HEK293T (cell line): ENCODE data around the gene SMCP.

Source experiments
- BHLHE40 ChIP-seq: fragments of 450-650 bp; IDR thresholded peaks from 2 replicates; pipeline ENCODE4 v1.6.1; 2016; ENCODE audit warnings: mild to moderate bottlenecking, moderate library complexity, borderline replicate concordance
- FOXA1 ChIP-seq: fragments of 450-650 bp; IDR thresholded peaks from 2 replicates; pipeline ENCODE4 v1.6.1; 2016; ENCODE audit warnings: mild to moderate bottlenecking
- FOXK2 ChIP-seq: fragments of 450-650 bp; IDR thresholded peaks from 2 replicates; pipeline ENCODE4 v1.6.1; 2016; ENCODE audit warnings: mild to moderate bottlenecking
- L3MBTL2 ChIP-seq: fragments of 450-650 bp; conservative IDR thresholded peaks from 2 replicates; pipeline ENCODE4 v1.6.1; 2016; ENCODE audit warnings: mild to moderate bottlenecking
- NFRKB ChIP-seq: fragments of 450-650 bp; IDR thresholded peaks from 2 replicates; pipeline ENCODE4 v1.6.1; 2016; ENCODE audit warnings: mild to moderate bottlenecking, moderate library complexity
- SUZ12 ChIP-seq: fragments of 450-650 bp; IDR thresholded peaks from 2 replicates; pipeline ENCODE4 v1.6.1; 2016; ENCODE audit warnings: mild to moderate bottlenecking

- no peak for TF ChIP-seq L3MBTL2
- TF ChIP-seq SUZ12, result no peak
- TF ChIP-seq NFRKB, result no peak
- TF ChIP-seq FOXA1, result no peak
- no peak for TF ChIP-seq FOXK2
- TF ChIP-seq BHLHE40, result no peak
Measured at GRCh38 chr1:152884966-152885624, 7.0 kb downstream of the SMCP start.
